NCI-H69 (cell line): ENCODE measurements around the gene ATP11B.

Experiments
- DNase-seq: peaks from one replicate; lab custom pipeline; 2025; lab: John Stamatoyannopoulos, UW

Gene ATP11B

GRCh38 chr3:182910936-182911781 lies 117.9 kb downstream of the ATP11B start:
- DNase-seq: no peak

GRCh38 chr3:182911782-182912111 lies 118.4 kb downstream of the ATP11B start:
- DNase-seq: peak; percentile 70

- DNase-seq: no peak
Observed at GRCh38 chr3:182912474-182912873, 119.2 kb downstream of the ATP11B start.

GRCh38 chr3:182913889-182914288 lies 120.6 kb downstream of the ATP11B start:
- DNase-seq: peak; percentile 17

GRCh38 chr3:182914341-182914740 lies 121.0 kb downstream of the ATP11B start:
- DNase-seq: no peak

GRCh38 chr3:182917134-182917533 lies 123.8 kb downstream of the ATP11B start:
- DNase-seq: no peak

GRCh38 chr3:182919866-182920357 lies 126.6 kb downstream of the ATP11B start:
- no peak for DNase-seq

- no peak for DNase-seq
Observed at GRCh38 chr3:182920515-182921084, 127.3 kb downstream of the ATP11B start.

GRCh38 chr3:182921665-182922355 lies 128.5 kb downstream of the ATP11B start:
- DNase-seq: no peak

GRCh38 chr3:182925330-182925943 lies 132.1 kb downstream of the ATP11B start:
- DNase-seq: no peak

- DNase-seq: no peak
Observed at GRCh38 chr3:182925944-182926337, 132.6 kb downstream of the ATP11B start.

- no peak for DNase-seq
Observed at GRCh38 chr3:182935803-182936202, 142.5 kb downstream of the ATP11B start.

- DNase-seq: no peak
Observed at GRCh38 chr3:182936239-182936917, 143.1 kb downstream of the ATP11B start.

- DNase-seq: no peak
Observed at GRCh38 chr3:182936918-182937285, 143.6 kb downstream of the ATP11B start.

- DNase-seq: no peak
Observed at GRCh38 chr3:182937293-182938051, 144.2 kb downstream of the ATP11B start.

- DNase-seq: no peak
Observed at GRCh38 chr3:182940266-182940808, 147.0 kb downstream of the ATP11B start.

GRCh38 chr3:182941719-182942118 lies 148.4 kb downstream of the ATP11B start:
- DNase-seq: no peak

GRCh38 chr3:182947888-182948287 lies 154.6 kb downstream of the ATP11B start:
- DNase-seq: peak; percentile 43

GRCh38 chr3:182948305-182948704 lies 155.0 kb downstream of the ATP11B start:
- no peak for DNase-seq

- DNase-seq: no peak
Observed at GRCh38 chr3:182949688-182950087, 156.4 kb downstream of the ATP11B start.
